ENCODE data around the gene TOMM40. TPM values are rescaled to one million over a fixed set of nuclear protein-coding genes. Genes with fewer than 3 reads are reported as not detected.
"Not testable (repeated sequence)": the region's sequence is repeated elsewhere in the genome, so short reads cannot be mapped to it uniquely, and the experiment has no call there.

The TOMM40 gene
- total RNA-seq, 3 donors from 2014 or later = 47.9 to 82.6 (median 53.5) TPM

GRCh38 chr19:44908836-44909261, 17.8 kb downstream of the TOMM40 start:
- Histone ChIP-seq H3K36me3 (ENCODE audit: low read depth) (no peaks in the 10 kb centered on the region), H3K4me3 (no peak overlapping the region), H3K9me3 (no peaks in the 10 kb centered on the region), H3K4me1 (ENCODE audit: low read depth) (peaks cover 5% of the 10 kb centered on the region)
- ATAC-seq (no peak), DNase-seq (no peak)
- no peak for TF ChIP-seq CTCF (IDR thresholded peaks at IDR 0.05)
- intact Hi-C loops (cut with DNase I, micrococcal nuclease) = loop anchor here in 1 of 2 donors (5.0 kb wide), 1 partner anchor 43 kb away; no protein-coding TSS in a partner anchor

DNA sequence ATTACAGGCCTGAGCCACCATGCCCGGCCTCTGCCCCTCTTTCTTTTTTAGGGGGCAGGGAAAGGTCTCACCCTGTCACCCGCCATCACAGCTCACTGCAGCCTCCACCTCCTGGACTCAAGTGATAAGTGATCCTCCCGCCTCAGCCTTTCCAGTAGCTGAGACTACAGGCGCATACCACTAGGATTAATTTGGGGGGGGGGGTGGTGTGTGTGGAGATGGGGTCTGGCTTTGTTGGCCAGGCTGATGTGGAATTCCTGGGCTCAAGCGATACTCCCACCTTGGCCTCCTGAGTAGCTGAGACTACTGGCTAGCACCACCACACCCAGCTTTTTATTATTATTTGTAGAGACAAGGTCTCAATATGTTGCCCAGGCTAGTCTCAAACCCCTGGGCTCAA, 18.7 kb downstream of the TOMM40 start:
- Histone ChIP-seq H3K4me1 (ENCODE audit: low read depth) (peaks cover 8% of the 10 kb centered on the region), H3K9me3 (no peaks in the 10 kb centered on the region), H3K36me3 (ENCODE audit: low read depth) (no peaks in the 10 kb centered on the region), H3K4me3 (no peak overlapping the region)
- DNase-seq = no peak
- intact Hi-C loops (cut with DNase I, micrococcal nuclease) = loop anchor here in 1 of 2 donors (5.0 kb wide), 1 partner anchor 43 kb away; no protein-coding TSS in a partner anchor
- no peak for TF ChIP-seq CTCF (IDR thresholded peaks at IDR 0.05)
- ATAC-seq = no peak

DNA sequence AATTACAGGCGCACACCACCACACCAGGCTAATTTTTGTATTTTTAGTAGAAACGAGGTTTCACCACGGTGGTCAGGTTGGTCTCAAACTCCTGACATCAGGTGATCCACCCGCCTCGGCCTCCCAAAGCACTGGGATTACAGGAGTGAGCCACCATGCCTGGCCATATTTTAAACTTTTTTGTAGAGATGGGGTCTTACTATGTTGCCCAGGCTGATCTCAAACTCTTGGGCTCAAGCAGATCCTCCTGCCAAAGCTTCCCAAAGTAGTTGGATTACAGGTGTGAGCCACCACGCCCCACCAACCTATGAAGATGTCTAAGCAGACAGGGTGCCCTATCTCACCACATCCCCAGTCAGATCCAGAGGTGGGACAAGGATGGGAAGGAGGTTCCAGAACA, 20.8 kb downstream of the TOMM40 start:
- H3K4me3 ChIP-seq; DNase-seq; intact Hi-C loops (cut with DNase I, micrococcal nuclease); ATAC-seq; H3K4me1 ChIP-seq (ENCODE audit: low read depth); H3K9me3 ChIP-seq; H3K36me3 ChIP-seq (ENCODE audit: low read depth): not testable (repeated sequence)

- H3K4me3 ChIP-seq = no peak overlapping the region
- TF ChIP-seq CTCF (IDR thresholded peaks at IDR 0.05) = no peak
- H3K4me1 ChIP-seq (ENCODE audit: low read depth) = peaks cover 4% of the 10 kb centered on the region
- no peak for ATAC-seq
- DNase-seq = peak in 1 of 3 donors; percentile 52
- H3K36me3 ChIP-seq (ENCODE audit: low read depth) = no peaks in the 10 kb centered on the region
- intact Hi-C loops (cut with DNase I, micrococcal nuclease) = no loop called here
- H3K9me3 ChIP-seq = no peaks in the 10 kb centered on the region
Observed at GRCh38 chr19:44912854-44913253, 21.8 kb downstream of the TOMM40 start.

- H3K4me3 ChIP-seq; DNase-seq; intact Hi-C loops (cut with DNase I, micrococcal nuclease); H3K9me3 ChIP-seq; ATAC-seq; H3K4me1 ChIP-seq (ENCODE audit: low read depth); H3K36me3 ChIP-seq (ENCODE audit: low read depth): not testable (repeated sequence)
Observed at GRCh38 chr19:44913512-44914432, 22.7 kb downstream of the TOMM40 start.

GRCh38 chr19:44914433-44915206, 23.6 kb downstream of the TOMM40 start, which contains the start of gene APOC1:
Gene APOC1, plus strand, starts transcription at chr19:44914608. Its CDS starts 284 bp downstream, at chr19:44914892.
- H3K36me3 ChIP-seq (ENCODE audit: low read depth); H3K9me3 ChIP-seq; H3K4me1 ChIP-seq (ENCODE audit: low read depth); intact Hi-C loops (cut with DNase I, micrococcal nuclease); H3K4me3 ChIP-seq: not testable (repeated sequence)
- peak; percentile 92 for ATAC-seq
- peak; percentile 75 to 86 (median 84) for DNase-seq

Measured in mucosa of descending colon (tissue), 3 donors.